Measurements from ENCODE around the gene PLXNB1.

PLXNB1 gene

GRCh38 chr3:48369693-48370332, 60.1 kb downstream of the PLXNB1 start:
- DNase-seq (ENCODE audit: low read depth in 2 of 2), result no peak

- no peak for DNase-seq (ENCODE audit: low read depth in 2 of 2)
Measured at GRCh38 chr3:48367201-48367600, 62.7 kb downstream of the PLXNB1 start.

- no peak for DNase-seq (ENCODE audit: low read depth in 2 of 2)
Measured at GRCh38 chr3:48364840-48365239, 65.0 kb downstream of the PLXNB1 start.

- DNase-seq (ENCODE audit: low read depth in 2 of 2), result no peak
Measured at GRCh38 chr3:48361928-48362327, 68.0 kb downstream of the PLXNB1 start.

GRCh38 chr3:48356419-48356818, 73.5 kb downstream of the PLXNB1 start:
- DNase-seq (ENCODE audit: low read depth in 2 of 2), result no peak

- DNase-seq (ENCODE audit: low read depth in 2 of 2), result no peak
Measured at GRCh38 chr3:48353987-48354386, 75.9 kb downstream of the PLXNB1 start.

Measured in activated CD4-positive, alpha-beta T cell treated with anti-CD3 and anti-CD28 coated beads for 24 hours (primary cell).